ENCODE measurements around the gene PTMS.

- TF ChIP-seq CTCF (IDR thresholded peaks at IDR 0.05) (no peak), POLR2A (IDR thresholded peaks at IDR 0.05) (no peak), POLR2AphosphoS5 (IDR thresholded peaks at IDR 0.05) (no peak)
Observed at GRCh38 chr12:6772331-6772695, 6.2 kb downstream of the PTMS start, which contains the start of gene LAG3.

Data from upper lobe of left lung (tissue), 4 donors.